IMR-90 (cell line): ENCODE data around the gene TAGLN.

Source experiments
- CTCF ChIP-seq: conservative IDR thresholded peaks from 2 replicates; pipeline ENCODE4 v1.5.1; 2012; ENCODE audit warnings: mild to moderate bottlenecking, low read depth, low read length, improper control_type of control experiment
- RFX5 ChIP-seq: IDR thresholded peaks from 2 replicates; pipeline ENCODE4 v1.8.0; 2012; ENCODE audit warnings: low read depth, mild to moderate bottlenecking, low read length, moderate library complexity

GRCh38 chr11:117232911-117233409, 33.8 kb downstream of the TAGLN start:
- TF ChIP-seq RFX5 (no peak), CTCF (no peak)
